ENCODE data around the gene EGLN1.

GRCh38 chr1:231355171-231355570, 66.9 kb downstream of the EGLN1 start:
- no peak for TF ChIP-seq POLR2A (IDR thresholded peaks at IDR 0.05)
- TF ChIP-seq, protein P1, sequence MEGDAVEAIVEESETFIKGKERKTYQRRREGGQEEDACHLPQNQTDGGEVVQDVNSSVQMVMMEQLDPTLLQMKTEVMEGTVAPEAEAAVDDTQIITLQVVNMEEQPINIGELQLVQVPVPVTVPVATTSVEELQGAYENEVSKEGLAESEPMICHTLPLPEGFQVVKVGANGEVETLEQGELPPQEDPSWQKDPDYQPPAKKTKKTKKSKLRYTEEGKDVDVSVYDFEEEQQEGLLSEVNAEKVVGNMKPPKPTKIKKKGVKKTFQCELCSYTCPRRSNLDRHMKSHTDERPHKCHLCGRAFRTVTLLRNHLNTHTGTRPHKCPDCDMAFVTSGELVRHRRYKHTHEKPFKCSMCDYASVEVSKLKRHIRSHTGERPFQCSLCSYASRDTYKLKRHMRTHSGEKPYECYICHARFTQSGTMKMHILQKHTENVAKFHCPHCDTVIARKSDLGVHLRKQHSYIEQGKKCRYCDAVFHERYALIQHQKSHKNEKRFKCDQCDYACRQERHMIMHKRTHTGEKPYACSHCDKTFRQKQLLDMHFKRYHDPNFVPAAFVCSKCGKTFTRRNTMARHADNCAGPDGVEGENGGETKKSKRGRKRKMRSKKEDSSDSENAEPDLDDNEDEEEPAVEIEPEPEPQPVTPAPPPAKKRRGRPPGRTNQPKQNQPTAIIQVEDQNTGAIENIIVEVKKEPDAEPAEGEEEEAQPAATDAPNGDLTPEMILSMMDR (IDR thresholded peaks at IDR 0.05): no peak
